Effector memory CD4-positive, alpha-beta T cell (primary cell): ENCODE measurements around the gene CDH4.

Source experiments
- DNase-seq, 3 donors: peaks; one replicate each; pipeline ENCODE4 v3.0.0-alpha.2; 2020
- H3K27ac ChIP-seq: 2 replicates; pipeline ENCODE4 v1.7.0; 2013; ENCODE audit warnings: mild to moderate bottlenecking, low read length, moderate library complexity; ENCODE audit not compliant: insufficient read depth, poor library complexity, severe bottlenecking
- H3K27me3 ChIP-seq: replicated peaks from 2 replicates; pipeline ENCODE4 v1.7.0; 2013; ENCODE audit warnings: mild to moderate bottlenecking, low read length; ENCODE audit not compliant: insufficient read depth, control insufficient read depth, poor library complexity, severe bottlenecking
- H3K36me3 ChIP-seq: 2 replicates; pipeline ENCODE4 v1.7.0; 2013; ENCODE audit warnings: mild to moderate bottlenecking, low read length, moderate library complexity; ENCODE audit not compliant: control insufficient read depth, insufficient read depth
- H3K4me1 ChIP-seq: 2 replicates; pipeline ENCODE4 v1.7.0; 2013; ENCODE audit warnings: low read length, mild to moderate bottlenecking; ENCODE audit not compliant: control insufficient read depth, insufficient read depth, poor library complexity, severe bottlenecking
- H3K4me3 ChIP-seq: 2 replicates; pipeline ENCODE4 v1.7.0; 2013; ENCODE audit warnings: low read length, low read depth, mild to moderate bottlenecking; ENCODE audit not compliant: insufficient read depth, poor library complexity, severe bottlenecking
- H3K9me3 ChIP-seq: 2 replicates; pipeline ENCODE4 v1.7.0; 2013; ENCODE audit warnings: mild to moderate bottlenecking, low read length, moderate library complexity; ENCODE audit not compliant: control insufficient read depth

CDH4 gene

GRCh38 chr20:61557621-61558020, 305.6 kb downstream of the CDH4 start:
- no peaks in the 10 kb centered on the region for H3K27me3 ChIP-seq
- no peak overlapping the region for H3K4me3 ChIP-seq
- no peak for DNase-seq
- H3K9me3 ChIP-seq = no peaks in the 10 kb centered on the region
- no peak overlapping the region for H3K27ac ChIP-seq
- H3K4me1 ChIP-seq = no peaks in the 10 kb centered on the region
- no peaks in the 10 kb centered on the region for H3K36me3 ChIP-seq

GRCh38 chr20:61558726-61559125, 306.7 kb downstream of the CDH4 start:
- no peak overlapping the region for H3K4me3 ChIP-seq

GRCh38 chr20:61559706-61560315, 307.8 kb downstream of the CDH4 start:
- H3K27ac ChIP-seq = no peak overlapping the region
- H3K27me3 ChIP-seq = no peaks in the 10 kb centered on the region
- no peak overlapping the region for H3K4me3 ChIP-seq
- no peak for DNase-seq
- no peaks in the 10 kb centered on the region for H3K4me1 ChIP-seq
- H3K9me3 ChIP-seq = no peaks in the 10 kb centered on the region
- no peaks in the 10 kb centered on the region for H3K36me3 ChIP-seq

More at GRCh38 chr20:61558726-61559125, 306.7 kb downstream of the CDH4 start:
- Histone ChIP-seq H3K4me1 (no peaks in the 10 kb centered on the region), H3K36me3 (no peaks in the 10 kb centered on the region), H3K27me3 (no peaks in the 10 kb centered on the region), H3K9me3 (no peaks in the 10 kb centered on the region), H3K27ac (no peak overlapping the region)
- DNase-seq = no peak

GRCh38 chr20:61560361-61560853, 308.3 kb downstream of the CDH4 start:
- DNase-seq = no peak
- Histone ChIP-seq H3K27me3 (no peaks in the 10 kb centered on the region), H3K36me3 (no peaks in the 10 kb centered on the region), H3K27ac (no peak overlapping the region), H3K9me3 (no peaks in the 10 kb centered on the region), H3K4me1 (no peaks in the 10 kb centered on the region), H3K4me3 (no peak overlapping the region)

- no peak for DNase-seq
- H3K4me3 ChIP-seq = no peak overlapping the region
- H3K27ac ChIP-seq = no peak overlapping the region
- H3K36me3 ChIP-seq = no peaks in the 10 kb centered on the region
- no peaks in the 10 kb centered on the region for H3K4me1 ChIP-seq
- H3K27me3 ChIP-seq = no peaks in the 10 kb centered on the region
- no peaks in the 10 kb centered on the region for H3K9me3 ChIP-seq
These were observed 309.2 kb downstream of the CDH4 start for GRCh38 chr20:61561111-61561830.

GRCh38 chr20:61562491-61562890, 310.4 kb downstream of the CDH4 start:
- DNase-seq = no peak
- no peaks in the 10 kb centered on the region for H3K9me3 ChIP-seq
- no peaks in the 10 kb centered on the region for H3K36me3 ChIP-seq
- H3K27ac ChIP-seq = no peak overlapping the region
- no peak overlapping the region for H3K4me3 ChIP-seq
- no peaks in the 10 kb centered on the region for H3K4me1 ChIP-seq
- no peaks in the 10 kb centered on the region for H3K27me3 ChIP-seq

- DNase-seq = no peak
- H3K4me1 ChIP-seq = no peaks in the 10 kb centered on the region
- no peak overlapping the region for H3K4me3 ChIP-seq
- H3K36me3 ChIP-seq = no peaks in the 10 kb centered on the region
- no peaks in the 10 kb centered on the region for H3K27me3 ChIP-seq
- H3K27ac ChIP-seq = no peak overlapping the region
- H3K9me3 ChIP-seq = no peaks in the 10 kb centered on the region
These were observed 310.9 kb downstream of the CDH4 start for GRCh38 chr20:61562897-61563504.

- no peak overlapping the region for H3K27ac ChIP-seq
- no peaks in the 10 kb centered on the region for H3K4me1 ChIP-seq
- no peak overlapping the region for H3K4me3 ChIP-seq
- H3K9me3 ChIP-seq = no peaks in the 10 kb centered on the region
- H3K36me3 ChIP-seq = no peaks in the 10 kb centered on the region
- no peaks in the 10 kb centered on the region for H3K27me3 ChIP-seq
- DNase-seq = no peak
These were observed 312.6 kb downstream of the CDH4 start for GRCh38 chr20:61564628-61565027.

GRCh38 chr20:61565791-61566190, 313.7 kb downstream of the CDH4 start:
- Histone ChIP-seq H3K36me3 (no peaks in the 10 kb centered on the region), H3K4me3 (no peak overlapping the region), H3K27ac (no peak overlapping the region), H3K4me1 (no peaks in the 10 kb centered on the region), H3K9me3 (no peaks in the 10 kb centered on the region), H3K27me3 (no peaks in the 10 kb centered on the region)
- no peak for DNase-seq

- no peaks in the 10 kb centered on the region for H3K27me3 ChIP-seq
- DNase-seq = no peak
- no peaks in the 10 kb centered on the region for H3K4me1 ChIP-seq
- no peaks in the 10 kb centered on the region for H3K36me3 ChIP-seq
- H3K27ac ChIP-seq = no peak overlapping the region
- H3K4me3 ChIP-seq = no peak overlapping the region
- no peaks in the 10 kb centered on the region for H3K9me3 ChIP-seq
These were observed 314.6 kb downstream of the CDH4 start for GRCh38 chr20:61566691-61567090.
